ENCODE measurements around the gene DNASE1L3. TPM values are rescaled to one million over a fixed set of nuclear protein-coding genes. Genes with fewer than 3 reads are reported as not detected.

DNASE1L3 gene
- total and polyA plus RNA-seq, 10 donors: 52.1 to 245 (median 130) TPM

GRCh38 chr3:58256061-58256460 is 45.3 kb upstream of the DNASE1L3 start:
- 54 to 84% (median 71%) methylated on average over 1 of the region's 1 CpG for WGBS, 5 donors
- intact Hi-C loops (cut with DNase I; ENCODE audit: low total_unique reads): no loop called here
- H3K36me3 ChIP-seq: peaks cover 0 to 92% (median 44%) of the 10 kb centered on the region in 6 donors
- no peaks in the 10 kb centered on the region for H3K27me3 ChIP-seq (replicated peaks in 1 of 7)
- no peak overlapping the region for H3K4me3 ChIP-seq
- peaks cover 0 to 33% (median 22%) of the 10 kb centered on the region in 6 donors for H3K4me1 ChIP-seq
- no peak for TF ChIP-seq CTCF (IDR thresholded peaks at IDR 0.05 in 8 of 11, conservative IDR thresholded peaks at IDR 0.05 in 3 of 11)
- no peak for TF ChIP-seq POLR2A (IDR thresholded peaks at IDR 0.05)
- TF ChIP-seq POLR2AphosphoS5 (IDR thresholded peaks at IDR 0.05): no peak
- no peak for DNase-seq
- H3K27ac ChIP-seq: peak overlapping the region in 1 of 8 donors; percentile 11
- no peaks in the 10 kb centered on the region for H3K9me3 ChIP-seq

GRCh38 chr3:58254144-58254543 is 43.4 kb upstream of the DNASE1L3 start:
- intact Hi-C loops (cut with DNase I; ENCODE audit: low total_unique reads): no loop called here
- peaks cover 0 to 52% (median 34%) of the 10 kb centered on the region in 6 donors for H3K4me1 ChIP-seq
- no peaks in the 10 kb centered on the region for H3K9me3 ChIP-seq
- H3K27me3 ChIP-seq (replicated peaks in 1 of 7): no peaks in the 10 kb centered on the region
- no peak overlapping the region for H3K4me3 ChIP-seq
- H3K36me3 ChIP-seq: peaks cover 0 to 91% (median 30%) of the 10 kb centered on the region in 6 donors
- no peak for DNase-seq
- TF ChIP-seq POLR2AphosphoS5 (IDR thresholded peaks at IDR 0.05): no peak
- TF ChIP-seq POLR2A (IDR thresholded peaks at IDR 0.05): no peak
- TF ChIP-seq CTCF (IDR thresholded peaks at IDR 0.05 in 8 of 11, conservative IDR thresholded peaks at IDR 0.05 in 3 of 11): no peak
- H3K27ac ChIP-seq: peak overlapping the region in 3 of 8 donors; percentile 22 to 51 (median 29)
- WGBS, 5 donors: 67 to 89% (median 83%) methylated on average over 4 of the region's 4 CpGs

- H3K27ac ChIP-seq: peak overlapping the region in 4 of 8 donors; percentile 23 to 58 (median 35)
- H3K9me3 ChIP-seq: no peaks in the 10 kb centered on the region
- no peaks in the 10 kb centered on the region for H3K27me3 ChIP-seq (replicated peaks in 1 of 7)
- WGBS, 5 donors: 89 to 98% (median 92%) methylated on average over 3 of the region's 3 CpGs
- H3K4me3 ChIP-seq: no peak overlapping the region
- TF ChIP-seq CTCF (IDR thresholded peaks at IDR 0.05 in 8 of 11, conservative IDR thresholded peaks at IDR 0.05 in 3 of 11) (no peak), POLR2A (IDR thresholded peaks at IDR 0.05) (no peak), POLR2AphosphoS5 (IDR thresholded peaks at IDR 0.05) (no peak)
- no peak for DNase-seq
- peaks cover 0 to 66% (median 8%) of the 10 kb centered on the region in 6 donors for H3K36me3 ChIP-seq
- peaks cover 0 to 76% (median 45%) of the 10 kb centered on the region in 6 donors for H3K4me1 ChIP-seq
- intact Hi-C loops (cut with DNase I; ENCODE audit: low total_unique reads): no loop called here
Observed at GRCh38 chr3:58251631-58252035, 40.9 kb upstream of the DNASE1L3 start.

- Histone ChIP-seq H3K36me3 (peaks cover 0 to 52% (median 7%) of the 10 kb centered on the region in 6 donors), H3K27ac (peak overlapping the region in 6 of 8 donors; percentile 2 to 70 (median 54)), H3K4me1 (peaks cover 0 to 91% (median 51%) of the 10 kb centered on the region in 6 donors), H3K4me3 (no peak overlapping the region), H3K27me3 (replicated peaks in 1 of 7) (no peaks in the 10 kb centered on the region), H3K9me3 (no peaks in the 10 kb centered on the region)
- TF ChIP-seq POLR2AphosphoS5 (IDR thresholded peaks at IDR 0.05): peak in 2 of 3 donors; percentile 50 to 64
- TF ChIP-seq POLR2A (IDR thresholded peaks at IDR 0.05): no peak
- TF ChIP-seq CTCF (IDR thresholded peaks at IDR 0.05 in 8 of 11, conservative IDR thresholded peaks at IDR 0.05 in 3 of 11): no peak
- 60 to 81% (median 76%) methylated on average over 8 of the region's 8 CpGs for WGBS, 5 donors
- no peak for DNase-seq
- intact Hi-C loops (cut with DNase I; ENCODE audit: low total_unique reads): no loop called here
Observed at GRCh38 chr3:58250093-58250707, 39.4 kb upstream of the DNASE1L3 start.

Measured in spleen (tissue), 11 donors.